Raji (cell line): ENCODE measurements around the gene TNPO3.

Experiments
- POLR2A ChIP-seq: IDR thresholded peaks from 2 replicates; pipeline ENCODE4 v1.6.1; 2011; ENCODE audit warnings: low read depth, low read length, control low read depth; ENCODE audit not compliant: insufficient read depth

Gene TNPO3

DNA sequence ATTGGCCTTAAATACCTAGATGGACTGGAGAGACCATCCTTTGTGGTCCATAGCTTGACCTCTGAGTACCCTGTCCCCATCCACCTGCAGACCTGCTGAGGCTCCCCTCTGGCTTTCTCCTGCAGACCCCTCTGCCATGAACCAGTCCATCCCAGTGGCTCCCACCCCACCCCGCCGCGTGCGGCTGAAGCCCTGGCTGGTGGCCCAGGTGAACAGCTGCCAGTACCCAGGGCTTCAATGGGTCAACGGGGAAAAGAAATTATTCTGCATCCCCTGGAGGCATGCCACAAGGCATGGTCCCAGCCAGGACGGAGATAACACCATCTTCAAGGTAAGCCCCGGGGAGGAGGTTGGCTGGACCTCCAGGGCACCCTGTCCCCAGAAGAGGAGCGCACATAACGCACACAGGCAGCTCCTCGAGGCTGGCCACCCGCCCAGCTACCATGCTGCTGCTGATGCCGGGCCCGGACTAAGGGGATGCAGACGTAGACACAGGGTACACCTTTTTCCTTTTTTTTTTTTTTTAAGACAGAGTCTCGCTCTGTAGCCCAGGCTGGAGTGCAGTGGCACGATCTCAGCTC lies 112.9 kb downstream of the TNPO3 start:
- no peak for TF ChIP-seq POLR2A

DNA sequence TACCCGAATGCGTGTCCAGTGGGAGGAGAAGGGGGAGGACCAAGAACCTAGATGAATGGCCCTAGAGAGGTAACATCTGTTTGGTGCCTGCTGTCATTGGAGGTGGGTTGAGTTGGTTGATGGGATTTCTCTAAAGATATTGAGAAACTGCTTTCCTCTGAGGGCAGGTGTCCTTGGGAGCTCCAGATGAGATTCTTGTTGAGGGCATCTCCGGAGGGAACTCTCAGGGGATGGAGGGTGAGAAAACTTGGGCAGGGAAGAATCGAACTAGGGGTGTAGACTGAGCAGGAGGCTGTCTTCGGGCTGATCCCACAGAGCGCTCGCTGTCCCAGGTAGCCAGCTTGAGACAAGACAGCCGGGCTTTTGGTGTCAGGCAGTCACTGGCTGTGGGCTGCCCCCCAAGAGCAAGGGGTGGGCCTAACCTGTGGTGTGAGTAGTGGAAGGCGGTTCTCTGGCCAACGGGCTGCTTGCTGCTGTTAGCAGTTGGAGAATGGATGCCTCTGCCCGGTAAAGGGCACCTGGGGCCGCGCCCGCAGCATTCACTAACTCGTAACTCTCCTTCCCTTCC lies 113.5 kb downstream of the TNPO3 start:
- no peak for TF ChIP-seq POLR2A

DNA sequence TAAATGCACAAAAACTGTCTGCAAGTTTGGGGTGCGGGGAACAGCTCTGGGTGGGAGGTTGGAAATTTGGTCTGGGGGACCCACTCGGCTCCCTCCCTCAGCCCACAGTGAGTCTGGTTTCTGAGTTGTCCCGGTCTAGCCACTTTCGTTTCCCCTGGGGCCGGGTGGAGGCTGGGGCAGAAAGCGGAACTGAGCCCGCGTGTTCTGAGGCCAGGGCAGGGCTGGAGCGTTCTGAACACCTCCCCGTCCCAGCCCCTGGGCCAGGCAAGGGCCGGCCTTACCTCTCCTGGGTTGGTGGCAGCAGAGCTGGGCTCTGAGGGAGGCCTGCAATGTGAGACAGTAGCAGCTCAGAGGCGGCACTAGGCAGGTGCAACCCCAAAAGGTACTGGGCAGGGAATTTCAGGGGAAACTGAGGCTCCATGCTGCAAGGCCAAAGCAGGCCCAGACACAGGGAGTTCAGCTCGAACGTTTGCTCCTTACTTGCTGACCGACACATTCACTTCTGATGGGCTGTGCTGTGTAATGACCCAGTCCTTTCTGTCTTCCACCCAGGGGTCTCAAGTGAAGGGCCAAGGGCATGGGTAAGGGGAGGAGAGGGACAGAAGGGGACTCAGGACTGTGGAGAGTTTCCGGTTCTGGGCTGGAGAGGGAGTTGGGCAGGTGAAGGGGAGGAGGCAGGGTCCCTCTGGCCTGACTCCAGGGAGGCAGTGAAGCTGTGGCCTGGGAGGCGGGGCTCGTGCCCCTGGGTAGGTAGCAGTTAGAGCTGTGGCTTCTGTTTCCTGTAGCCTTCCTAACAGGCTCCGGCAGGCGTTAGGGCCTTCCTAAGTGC lies 114.2 kb downstream of the TNPO3 start:
- peak; percentile 48 for TF ChIP-seq POLR2A

DNA sequence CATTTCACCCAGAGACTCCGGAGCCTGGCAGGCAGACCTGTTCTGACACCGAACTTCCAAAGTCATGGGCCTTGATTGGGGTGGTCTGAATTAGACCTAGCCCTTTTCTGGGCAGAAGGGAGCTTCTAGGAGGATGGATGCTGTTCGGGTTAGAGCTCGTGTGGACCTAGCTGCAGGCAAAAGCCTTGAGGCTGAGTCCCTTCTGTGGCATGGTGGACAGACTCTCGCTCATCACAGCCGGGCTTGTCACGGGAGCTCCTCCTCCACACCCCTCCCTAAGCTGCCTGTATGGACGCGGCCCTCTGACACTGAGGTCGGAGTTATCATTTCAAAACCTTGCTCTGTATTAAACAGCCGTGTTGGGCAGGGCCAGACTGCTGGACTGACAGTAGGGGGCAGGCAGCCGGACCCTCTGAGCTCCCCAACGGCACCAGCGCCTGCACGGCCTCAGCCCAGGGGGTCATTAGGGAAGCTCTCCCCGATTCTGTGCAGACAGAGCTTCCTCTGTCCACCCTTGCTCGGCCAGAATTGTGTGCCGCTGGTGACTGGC lies 115.0 kb downstream of the TNPO3 start:
- no peak for TF ChIP-seq POLR2A

- TF ChIP-seq POLR2A, result no peak
These were observed 115.6 kb downstream of the TNPO3 start for GRCh38 chr7:128939075-128939860.

DNA sequence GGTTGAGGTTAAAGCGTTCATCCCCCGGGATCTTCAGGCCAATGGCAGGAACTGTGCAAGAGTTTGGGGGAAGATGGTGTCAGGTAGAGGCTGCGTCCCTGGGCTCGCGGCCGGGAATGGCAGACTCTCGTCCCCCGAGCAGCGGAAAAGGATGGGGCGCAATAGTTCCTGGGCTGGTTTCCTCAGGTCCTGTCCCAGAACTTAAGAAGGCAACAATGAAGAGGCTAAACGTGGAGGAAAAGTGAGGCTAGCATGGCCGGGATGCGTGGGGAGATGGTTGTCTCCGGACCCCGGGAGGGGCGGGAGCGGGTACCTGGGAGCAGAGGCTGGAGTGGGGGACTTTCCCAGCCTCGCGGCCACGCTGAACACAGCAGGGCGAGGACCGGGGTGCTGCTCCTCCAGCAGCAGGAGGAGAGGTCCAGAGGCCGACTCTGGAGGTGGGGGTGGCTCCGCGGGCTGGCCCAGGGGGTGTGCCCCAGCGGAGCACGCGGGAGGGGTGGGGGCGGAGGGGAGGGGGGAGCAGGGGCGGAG lies 116.3 kb downstream of the TNPO3 start:
- peak; percentile 27; the same call in 1 of the 2 replicates for TF ChIP-seq POLR2A

GRCh38 chr7:128937647-128938543 lies 117.0 kb downstream of the TNPO3 start, which contains the start of gene IRF5:
Gene IRF5, plus strand, starts transcription at chr7:128937927. Its CDS starts 4,155 bp downstream, at chr7:128942082.
- TF ChIP-seq POLR2A, result peak; percentile 32; the same call in 1 of the 2 replicates

- TF ChIP-seq POLR2A, result no peak
These were observed 117.7 kb downstream of the TNPO3 start for GRCh38 chr7:128937271-128937646.

- TF ChIP-seq POLR2A, result no peak
These were observed 118.1 kb downstream of the TNPO3 start for GRCh38 chr7:128936798-128937197.

- no peak for TF ChIP-seq POLR2A
These were observed 119.6 kb downstream of the TNPO3 start for GRCh38 chr7:128935342-128935730.

- no peak for TF ChIP-seq POLR2A
These were observed 120.3 kb downstream of the TNPO3 start for GRCh38 chr7:128934361-128935341.

GRCh38 chr7:128933180-128933891 lies 121.6 kb downstream of the TNPO3 start:
- TF ChIP-seq POLR2A, result no peak
